ENCODE results near the gene PPP1R14C.

PPP1R14C gene

DNA sequence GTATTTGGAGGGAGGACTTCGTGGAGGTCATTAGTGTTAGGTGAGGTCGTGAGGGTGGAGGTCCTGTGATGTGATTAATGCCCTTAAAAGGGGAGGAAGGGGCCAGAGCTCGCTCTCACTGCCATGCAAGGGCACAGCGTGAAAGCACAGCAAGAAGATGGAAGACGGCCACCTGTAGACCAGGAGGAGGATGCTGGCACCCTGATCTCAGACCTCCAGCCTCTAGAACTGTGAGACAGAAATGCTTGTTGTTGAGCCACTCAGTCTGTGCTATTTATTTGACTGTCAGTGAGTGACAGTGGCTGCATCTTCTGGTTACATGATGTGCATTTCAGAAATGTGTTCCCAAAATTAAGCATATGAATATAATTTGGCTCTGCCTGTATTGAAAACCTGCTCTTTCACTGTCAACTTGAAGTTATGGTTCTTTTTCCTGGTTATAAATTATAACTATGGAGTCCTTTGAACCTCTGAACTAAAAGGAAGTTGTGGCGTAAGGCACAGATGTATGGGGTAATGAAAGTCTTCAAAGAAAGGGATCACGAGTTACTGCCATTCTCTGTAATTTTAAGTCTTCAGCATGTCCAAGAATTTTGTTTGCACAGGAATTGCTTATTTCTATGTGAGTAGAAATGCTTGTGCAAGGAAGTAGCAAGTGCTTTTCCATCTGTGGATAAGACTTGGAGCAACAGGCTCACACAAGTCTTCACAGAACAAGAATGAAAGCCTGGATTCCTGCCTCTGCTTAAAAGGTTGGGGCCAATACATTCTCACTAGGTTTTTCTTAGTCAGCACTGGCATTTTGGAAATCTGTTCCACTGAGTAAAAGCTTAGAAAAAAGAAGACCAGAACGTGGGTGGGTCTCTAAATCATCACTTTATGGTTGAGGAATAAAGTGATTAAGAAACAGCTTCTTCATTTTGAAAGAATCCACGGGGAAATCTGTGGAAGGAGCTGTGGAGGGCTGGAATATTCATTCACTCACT, 10.3 kb downstream of the PPP1R14C start:
- H3K4me1 ChIP-seq (ENCODE audit: low read length), result peaks cover 50% of the 10 kb centered on the region
- no peak for TF ChIP-seq EZH2phosphoT487 (IDR thresholded peaks at IDR 0.05; ENCODE audit: low read depth)
- TF ChIP-seq, protein P1, sequence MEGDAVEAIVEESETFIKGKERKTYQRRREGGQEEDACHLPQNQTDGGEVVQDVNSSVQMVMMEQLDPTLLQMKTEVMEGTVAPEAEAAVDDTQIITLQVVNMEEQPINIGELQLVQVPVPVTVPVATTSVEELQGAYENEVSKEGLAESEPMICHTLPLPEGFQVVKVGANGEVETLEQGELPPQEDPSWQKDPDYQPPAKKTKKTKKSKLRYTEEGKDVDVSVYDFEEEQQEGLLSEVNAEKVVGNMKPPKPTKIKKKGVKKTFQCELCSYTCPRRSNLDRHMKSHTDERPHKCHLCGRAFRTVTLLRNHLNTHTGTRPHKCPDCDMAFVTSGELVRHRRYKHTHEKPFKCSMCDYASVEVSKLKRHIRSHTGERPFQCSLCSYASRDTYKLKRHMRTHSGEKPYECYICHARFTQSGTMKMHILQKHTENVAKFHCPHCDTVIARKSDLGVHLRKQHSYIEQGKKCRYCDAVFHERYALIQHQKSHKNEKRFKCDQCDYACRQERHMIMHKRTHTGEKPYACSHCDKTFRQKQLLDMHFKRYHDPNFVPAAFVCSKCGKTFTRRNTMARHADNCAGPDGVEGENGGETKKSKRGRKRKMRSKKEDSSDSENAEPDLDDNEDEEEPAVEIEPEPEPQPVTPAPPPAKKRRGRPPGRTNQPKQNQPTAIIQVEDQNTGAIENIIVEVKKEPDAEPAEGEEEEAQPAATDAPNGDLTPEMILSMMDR (IDR thresholded peaks at IDR 0.05; ENCODE audit: low read depth, low read length), result no peak
- no peak overlapping the region for H3K4me3 ChIP-seq (ENCODE audit: low read length)
- H3K36me3 ChIP-seq (replicated peaks; ENCODE audit: low read depth, low read length), result no peaks in the 10 kb centered on the region
- no peaks in the 10 kb centered on the region for H3K79me2 ChIP-seq (ENCODE audit: low read length)
- H3K27ac ChIP-seq (ENCODE audit: low read length), result no peak overlapping the region
- peaks cover 20% of the 10 kb centered on the region for H3K27me3 ChIP-seq (ENCODE audit: low read depth, low read length)
- H2AFZ ChIP-seq (ENCODE audit: low read depth, low read length), result no peak overlapping the region
- H4K20me1 ChIP-seq (ENCODE audit: insufficient read depth, low read length), result 0 out of 2 replicates have a peak, but pooled peaks cover 3% of the 10 kb centered on the region
- H3K4me2 ChIP-seq (ENCODE audit: low read length), result peak overlapping the region; percentile 61
- no peaks in the 10 kb centered on the region for H3K9me3 ChIP-seq (ENCODE audit: insufficient read depth, low read length)
- no peak overlapping the region for H3K9ac ChIP-seq (ENCODE audit: low read length)

DNA sequence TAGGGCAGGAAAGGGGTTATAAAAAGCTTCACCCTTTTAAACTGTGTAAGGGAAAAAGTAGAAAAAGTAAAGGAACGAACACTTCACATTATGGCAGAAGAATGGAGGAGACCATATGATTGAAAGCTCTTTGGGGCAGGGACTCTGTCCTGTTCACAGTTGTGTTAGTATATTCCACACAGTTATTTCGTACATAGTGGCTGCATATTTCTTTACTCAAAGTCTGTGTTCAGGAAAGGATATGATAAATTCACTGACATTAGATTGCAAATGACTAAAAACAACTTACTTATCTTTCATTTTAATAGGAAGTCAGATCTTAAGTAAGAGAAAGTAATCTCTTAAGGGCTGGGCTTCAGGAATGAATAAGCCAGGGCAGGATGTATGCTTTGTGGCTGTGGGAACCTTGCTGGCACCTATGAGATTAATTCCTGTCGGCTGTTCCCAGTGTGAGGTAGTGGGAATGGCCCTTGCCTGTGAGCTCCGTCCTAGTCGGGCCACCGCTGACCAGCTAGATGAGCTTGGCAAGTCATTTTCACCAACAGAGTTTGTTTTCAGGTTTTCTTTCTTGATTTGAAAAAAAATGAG, 11.2 kb downstream of the PPP1R14C start:
- Histone ChIP-seq H3K4me2 (ENCODE audit: low read length) (peak overlapping the region; percentile 61; the same call in 1 of the 2 replicates), H3K9me3 (ENCODE audit: insufficient read depth, low read length) (no peaks in the 10 kb centered on the region), H3K27me3 (ENCODE audit: low read depth, low read length) (peaks cover 20% of the 10 kb centered on the region), H3K36me3 (replicated peaks; ENCODE audit: low read depth, low read length) (no peaks in the 10 kb centered on the region), H3K79me2 (ENCODE audit: low read length) (no peaks in the 10 kb centered on the region), H2AFZ (ENCODE audit: low read depth, low read length) (no peak overlapping the region), H3K27ac (ENCODE audit: low read length) (no peak overlapping the region), H4K20me1 (ENCODE audit: insufficient read depth, low read length) (0 out of 2 replicates have a peak, but pooled peaks cover 3% of the 10 kb centered on the region), H3K9ac (ENCODE audit: low read length) (no peak overlapping the region), H3K4me1 (ENCODE audit: low read length) (peaks cover 50% of the 10 kb centered on the region), H3K4me3 (ENCODE audit: low read length) (no peak overlapping the region)
- no peak for TF ChIP-seq EZH2phosphoT487 (IDR thresholded peaks at IDR 0.05; ENCODE audit: low read depth)
- TF ChIP-seq, protein P1 (IDR thresholded peaks at IDR 0.05; ENCODE audit: low read depth, low read length), result no peak

DNA sequence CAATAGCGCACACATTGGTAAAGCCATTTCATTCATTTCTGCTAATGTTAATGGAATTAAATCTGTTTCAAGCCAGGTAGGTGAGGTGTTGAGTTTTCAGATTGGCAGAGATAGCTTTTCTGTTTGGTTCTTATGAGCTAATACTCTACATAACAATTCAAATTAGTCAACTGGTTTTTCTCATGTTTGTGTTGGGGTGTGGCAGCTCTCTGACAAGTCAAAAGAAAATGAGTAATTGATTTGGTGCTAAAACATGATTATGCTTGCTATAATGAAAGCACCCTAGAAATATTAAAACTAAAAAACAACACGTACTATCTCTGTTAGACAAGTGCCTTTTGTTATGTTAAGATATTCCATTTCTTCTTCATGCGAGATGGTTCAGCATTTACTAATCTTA, 13.6 kb downstream of the PPP1R14C start:
- TF ChIP-seq EZH2phosphoT487 (IDR thresholded peaks at IDR 0.05; ENCODE audit: low read depth), result no peak
- TF ChIP-seq, protein P1 (IDR thresholded peaks at IDR 0.05; ENCODE audit: low read depth, low read length), result no peak
- no peak overlapping the region for H3K4me3 ChIP-seq (ENCODE audit: low read length)
- H3K27ac ChIP-seq (ENCODE audit: low read length), result no peak overlapping the region
- H3K36me3 ChIP-seq (replicated peaks; ENCODE audit: low read depth, low read length), result no peaks in the 10 kb centered on the region
- no peak overlapping the region for H3K4me2 ChIP-seq (ENCODE audit: low read length)
- no peak overlapping the region for H2AFZ ChIP-seq (ENCODE audit: low read depth, low read length)
- no peak overlapping the region for H3K9ac ChIP-seq (ENCODE audit: low read length)
- no peaks in the 10 kb centered on the region for H3K79me2 ChIP-seq (ENCODE audit: low read length)
- H3K9me3 ChIP-seq (ENCODE audit: insufficient read depth, low read length), result no peaks in the 10 kb centered on the region
- 0 out of 2 replicates have a peak, but pooled peaks cover 3% of the 10 kb centered on the region for H4K20me1 ChIP-seq (ENCODE audit: insufficient read depth, low read length)
- H3K4me1 ChIP-seq (ENCODE audit: low read length), result peaks cover 37% of the 10 kb centered on the region
- H3K27me3 ChIP-seq (ENCODE audit: low read depth, low read length), result peaks cover 14% of the 10 kb centered on the region

GRCh38 chr6:150157081-150157480, 14.2 kb downstream of the PPP1R14C start:
- H3K27ac ChIP-seq (ENCODE audit: low read length), result no peak overlapping the region
- 0 out of 2 replicates have a peak, but pooled peaks cover 3% of the 10 kb centered on the region for H4K20me1 ChIP-seq (ENCODE audit: insufficient read depth, low read length)
- no peaks in the 10 kb centered on the region for H3K9me3 ChIP-seq (ENCODE audit: insufficient read depth, low read length)
- H3K4me1 ChIP-seq (ENCODE audit: low read length), result peaks cover 37% of the 10 kb centered on the region
- no peak overlapping the region for H2AFZ ChIP-seq (ENCODE audit: low read depth, low read length)
- H3K4me2 ChIP-seq (ENCODE audit: low read length), result no peak overlapping the region
- no peak overlapping the region for H3K9ac ChIP-seq (ENCODE audit: low read length)
- H3K27me3 ChIP-seq (ENCODE audit: low read depth, low read length), result peaks cover 13% of the 10 kb centered on the region
- TF ChIP-seq, protein P1 (IDR thresholded peaks at IDR 0.05; ENCODE audit: low read depth, low read length), result no peak
- no peak for TF ChIP-seq EZH2phosphoT487 (IDR thresholded peaks at IDR 0.05; ENCODE audit: low read depth)
- H3K4me3 ChIP-seq (ENCODE audit: low read length), result no peak overlapping the region
- H3K36me3 ChIP-seq (replicated peaks; ENCODE audit: low read depth, low read length), result no peaks in the 10 kb centered on the region
- H3K79me2 ChIP-seq (ENCODE audit: low read length), result no peaks in the 10 kb centered on the region

Measured in OCI-LY3 (cell line).